PC-9 (cell line): ENCODE results near the gene PKHD1. TPM values are rescaled to one million over a fixed set of nuclear protein-coding genes. Genes with fewer than 3 reads are reported as not detected.

Experiments
- BruUV-seq: library from RNA; stranded (reverse); fragments of 400-500 nt; replicated peaks from 2 replicates; lab custom pipeline; 2021; lab: Mats Ljungman, UMichigan
- CTCF ChIA-PET: fragments of 300-600 bp; sonication (Branson Sonifier 250); formaldehyde crosslinking; loops from one replicate; lab custom pipeline; 2022; ENCODE audit warnings: antibody characterized with exemption; lab: Charles Lee
- POLR2A ChIA-PET: fragments of 300-600 bp; sonication (Branson Sonifier 250); formaldehyde crosslinking; loops from one replicate; lab custom pipeline; 2022; ENCODE audit warnings: antibody characterized with exemption; ENCODE audit not compliant: unreplicated experiment; lab: Charles Lee
- DNase-seq, 2 experiments: peaks; one replicate each; pipeline versions ENCODE4 v3.0.0 to v3.0.0-alpha.2; 2015 to 2022; ENCODE audit warnings: mixed read lengths in 1 of 2
- H2AFZ ChIP-seq: fragments of 200-600 bp; sonication (generic); 2 replicates; pipeline ENCODE4 v1.8.1; 2017; ENCODE audit warnings: antibody characterized with exemption
- H3F3A ChIP-seq: fragments of 200-600 bp; sonication (generic); 2 replicates; pipeline ENCODE4 v1.8.1; 2017; ENCODE audit warnings: antibody characterized with exemption, mild to moderate bottlenecking, low read depth; ENCODE audit not compliant: insufficient read depth
- H3K27ac ChIP-seq: fragments of 200-600 bp; sonication (generic); 2 replicates; pipeline ENCODE4 v1.6.1; 2016; ENCODE audit warnings: mixed run types
- H3K27me3 ChIP-seq: fragments of 200-600 bp; sonication (generic); 2 replicates; pipeline ENCODE4 v1.6.1; 2016; ENCODE audit warnings: low read depth, mixed run types; ENCODE audit not compliant: insufficient read depth
- H3K36me3 ChIP-seq: fragments of 200-600 bp; sonication (generic); 2 replicates; pipeline ENCODE4 v1.6.1; 2016; ENCODE audit warnings: low read depth, mixed run types
- H3K4me1 ChIP-seq: fragments of 200-600 bp; sonication (generic); replicated peaks from 2 replicates; pipeline ENCODE4 v1.6.1; 2016; ENCODE audit warnings: mixed run types; ENCODE audit not compliant: insufficient read depth
- H3K4me2 ChIP-seq: fragments of 200-600 bp; sonication (generic); 2 replicates; pipeline ENCODE4 v1.6.1; 2017; ENCODE audit warnings: mixed run types
- H3K4me3 ChIP-seq: fragments of 200-600 bp; sonication (generic); 2 replicates; pipeline ENCODE4 v1.6.1; 2016; ENCODE audit warnings: mixed run types
- H3K79me2 ChIP-seq: fragments of 200-600 bp; sonication (generic); 2 replicates; pipeline ENCODE4 v1.6.1; 2017; ENCODE audit warnings: low read depth, mixed run types
- H3K9me2 ChIP-seq: fragments of 200-600 bp; sonication (generic); 2 replicates; pipeline ENCODE4 v1.8.1; 2017; ENCODE audit warnings: mild to moderate bottlenecking; ENCODE audit not compliant: insufficient read depth
- H3K9me3 ChIP-seq: fragments of 200-600 bp; sonication (generic); 2 replicates; pipeline ENCODE4 v1.8.1; 2016; ENCODE audit warnings: low read depth; ENCODE audit not compliant: insufficient read depth
- H4K20me1 ChIP-seq: fragments of 200-600 bp; sonication (generic); 2 replicates; pipeline ENCODE4 v1.8.1; 2017; ENCODE audit not compliant: insufficient read depth
- EZH2 ChIP-seq: fragments of 200-600 bp; sonication (generic); IDR thresholded peaks from 2 replicates; pipeline ENCODE4 v1.8.0; 2017; ENCODE audit warnings: antibody characterized with exemption, low read depth
- intact Hi-C: fragments of 100-400 bp; cut with micrococcal nuclease; formaldehyde crosslinking; loops from one replicate; pipeline ENCODE4 v1.10.0; 2022; ENCODE audit not compliant: unreplicated experiment
- total RNA-seq: library from RNA; stranded (reverse); gene quantifications from 2 replicates; pipeline ENCODE4 v1.2.3, GENCODE V29; 2021
- TF ChIP-seq, protein P1 (sequence below): fragments of 200-600 bp; sonication (generic); conservative IDR thresholded peaks from 2 replicates; pipeline ENCODE4 v1.6.1; 2017; ENCODE audit warnings: mixed run types, antibody characterized with exemption, mild to moderate bottlenecking, moderate library complexity

Gene PKHD1
- total RNA-seq, 1 experiment from 2014 or later, result not detected

DNA sequence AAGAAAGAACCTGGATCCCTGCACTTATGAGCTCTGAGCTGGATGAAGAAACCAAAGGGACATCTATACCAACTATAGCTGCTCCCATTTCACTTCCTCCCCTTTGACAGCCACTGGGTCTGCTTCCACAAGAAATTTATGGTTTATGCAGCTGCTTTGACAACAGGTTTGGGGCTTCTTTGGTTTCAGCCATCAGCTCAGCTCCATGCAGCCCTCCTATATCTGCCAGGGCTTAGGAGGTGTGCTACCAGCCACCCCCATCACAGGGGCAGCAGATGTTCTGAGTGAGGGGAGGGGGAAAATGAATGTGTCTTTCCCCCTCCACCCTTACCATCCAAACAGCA lies 29.2 kb upstream of the PKHD1 start:
- intact Hi-C loops, result no loop called here
- Histone ChIP-seq H3K4me2 (no peak overlapping the region), H2AFZ (no peak overlapping the region), H3K4me3 (no peak overlapping the region), H3K79me2 (no peaks in the 10 kb centered on the region), H4K20me1 (no peaks in the 10 kb centered on the region), H3K27me3 (peaks cover 7% of the 10 kb centered on the region; the same call in 1 of the 2 replicates), H3K4me1 (no peaks in the 10 kb centered on the region), H3K9me3 (no peaks in the 10 kb centered on the region), H3F3A (no peaks in the 10 kb centered on the region), H3K36me3 (no peaks in the 10 kb centered on the region), H3K9me2 (no peaks in the 10 kb centered on the region), H3K27ac (no peak overlapping the region)
- ChIA-PET CTCF (no interaction called here), POLR2A (interaction anchor here (0.7 kb wide), 1 partner anchor 166 kb away, joined by 6 read pairs; no protein-coding TSS in a partner anchor)
- no TSS peak for BruUV-seq
- TF ChIP-seq, protein P1, sequence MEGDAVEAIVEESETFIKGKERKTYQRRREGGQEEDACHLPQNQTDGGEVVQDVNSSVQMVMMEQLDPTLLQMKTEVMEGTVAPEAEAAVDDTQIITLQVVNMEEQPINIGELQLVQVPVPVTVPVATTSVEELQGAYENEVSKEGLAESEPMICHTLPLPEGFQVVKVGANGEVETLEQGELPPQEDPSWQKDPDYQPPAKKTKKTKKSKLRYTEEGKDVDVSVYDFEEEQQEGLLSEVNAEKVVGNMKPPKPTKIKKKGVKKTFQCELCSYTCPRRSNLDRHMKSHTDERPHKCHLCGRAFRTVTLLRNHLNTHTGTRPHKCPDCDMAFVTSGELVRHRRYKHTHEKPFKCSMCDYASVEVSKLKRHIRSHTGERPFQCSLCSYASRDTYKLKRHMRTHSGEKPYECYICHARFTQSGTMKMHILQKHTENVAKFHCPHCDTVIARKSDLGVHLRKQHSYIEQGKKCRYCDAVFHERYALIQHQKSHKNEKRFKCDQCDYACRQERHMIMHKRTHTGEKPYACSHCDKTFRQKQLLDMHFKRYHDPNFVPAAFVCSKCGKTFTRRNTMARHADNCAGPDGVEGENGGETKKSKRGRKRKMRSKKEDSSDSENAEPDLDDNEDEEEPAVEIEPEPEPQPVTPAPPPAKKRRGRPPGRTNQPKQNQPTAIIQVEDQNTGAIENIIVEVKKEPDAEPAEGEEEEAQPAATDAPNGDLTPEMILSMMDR, result no peak
- no peak for TF ChIP-seq EZH2
- DNase-seq, result no peak

DNA sequence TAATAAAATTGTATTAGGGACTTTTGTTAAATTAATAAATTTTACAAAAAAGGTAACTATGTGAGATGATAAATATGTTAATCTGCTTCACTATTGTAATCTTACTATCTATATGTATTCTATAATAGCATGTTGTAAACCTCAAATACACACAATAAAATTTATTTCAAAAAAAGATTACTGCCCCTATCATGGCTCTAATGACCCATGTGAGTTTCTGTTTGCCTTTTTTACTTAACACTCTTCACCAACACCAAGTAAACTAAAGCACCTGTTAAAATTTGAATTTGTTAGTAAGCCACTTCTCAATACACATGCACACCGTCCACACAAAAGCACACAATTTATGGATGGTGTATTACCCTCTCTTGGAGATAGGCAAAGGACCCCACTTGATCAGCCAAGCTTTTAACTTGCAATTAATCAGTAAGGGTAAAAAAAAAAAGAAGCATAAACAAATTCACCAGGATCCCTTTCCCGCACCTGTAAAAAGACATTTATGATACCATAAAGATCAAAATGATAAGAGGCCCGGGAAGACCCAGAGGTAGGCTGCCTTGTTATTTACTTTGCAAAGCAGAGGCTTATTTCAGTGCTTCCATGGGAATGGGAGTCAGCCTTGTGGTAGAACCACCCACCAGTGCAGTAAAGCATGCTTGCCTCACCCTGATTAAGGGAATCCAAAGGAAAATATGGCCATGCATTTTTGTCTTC lies 28.6 kb upstream of the PKHD1 start:
- ChIA-PET CTCF (no interaction called here), POLR2A (interaction anchor here (0.7 kb wide), 1 partner anchor 167 kb away, joined by 6 read pairs; no protein-coding TSS in a partner anchor)
- Histone ChIP-seq H3K27ac (no peak overlapping the region), H3F3A (no peaks in the 10 kb centered on the region), H3K4me3 (no peak overlapping the region), H2AFZ (no peak overlapping the region), H3K4me2 (no peak overlapping the region), H3K9me2 (no peaks in the 10 kb centered on the region), H3K4me1 (no peaks in the 10 kb centered on the region), H3K9me3 (no peaks in the 10 kb centered on the region), H3K79me2 (no peaks in the 10 kb centered on the region), H4K20me1 (no peaks in the 10 kb centered on the region), H3K27me3 (peaks cover 2% of the 10 kb centered on the region; the same call in 1 of the 2 replicates), H3K36me3 (no peaks in the 10 kb centered on the region)
- intact Hi-C loops, result no loop called here
- TF ChIP-seq, protein P1, result no peak
- TF ChIP-seq EZH2, result no peak
- DNase-seq, result no peak
- BruUV-seq, result no TSS peak

DNA sequence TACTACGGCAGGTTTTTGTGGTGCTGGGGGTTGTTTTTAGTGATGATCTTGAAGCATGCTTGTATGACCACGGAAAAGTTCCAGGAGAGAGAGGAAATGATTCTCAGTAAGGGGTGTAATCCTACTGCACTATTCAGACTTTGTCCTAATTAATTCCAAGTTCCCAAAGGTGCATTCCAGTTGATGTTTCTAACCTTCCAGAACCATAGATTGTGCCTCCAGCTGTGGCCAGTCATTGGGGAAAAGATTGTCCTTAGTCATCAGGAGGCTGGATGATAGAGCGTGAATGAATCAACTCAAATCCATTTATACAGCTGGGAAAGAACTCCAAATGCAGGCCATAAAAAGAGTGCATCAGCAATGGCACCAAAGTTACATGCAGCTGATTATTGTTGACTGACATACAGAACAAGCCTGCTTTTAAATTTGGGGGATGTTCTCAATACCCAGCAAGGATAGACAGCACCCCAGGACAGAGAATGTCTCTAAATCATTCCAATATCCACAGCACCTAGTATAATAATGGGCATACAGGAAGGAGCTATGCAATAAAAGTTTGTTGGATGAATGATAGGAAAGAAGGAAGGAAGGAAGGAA lies 27.8 kb upstream of the PKHD1 start:
- BruUV-seq, result no TSS peak
- POLR2A ChIA-PET, result no interaction called here
- intact Hi-C loops, result no loop called here
- no peaks in the 10 kb centered on the region for H4K20me1 ChIP-seq
- no peaks in the 10 kb centered on the region for H3K79me2 ChIP-seq
- H3K4me3 ChIP-seq, result no peak overlapping the region
- H3K9me2 ChIP-seq, result no peaks in the 10 kb centered on the region
- no peaks in the 10 kb centered on the region for H3K9me3 ChIP-seq
- no peak overlapping the region for H3K27ac ChIP-seq
- no peak overlapping the region for H2AFZ ChIP-seq
- no peak for DNase-seq
- no peak overlapping the region for H3K4me2 ChIP-seq
- no peaks in the 10 kb centered on the region for H3K4me1 ChIP-seq
- CTCF ChIA-PET, result no interaction called here
- no peaks in the 10 kb centered on the region for H3F3A ChIP-seq
- H3K36me3 ChIP-seq, result no peaks in the 10 kb centered on the region
- H3K27me3 ChIP-seq, result no peaks in the 10 kb centered on the region
- TF ChIP-seq EZH2, result no peak
- TF ChIP-seq, protein P1, result no peak
